Measurements from ENCODE around the gene SLC25A11.

- no peak for TF ChIP-seq CTCF (IDR thresholded peaks at IDR 0.05)
- no peak for TF ChIP-seq POLR2A (IDR thresholded peaks at IDR 0.05)
These were observed 6.2 kb downstream of the SLC25A11 start for GRCh38 chr17:4933646-4934045.

All from uterus (tissue), 2 donors.